Measurements from ENCODE around the gene CPLX1. TPM values are rescaled to one million over a fixed set of nuclear protein-coding genes. Genes with fewer than 3 reads are reported as not detected.

CPLX1 gene
- total RNA-seq, 4 donors from 2014 or later: 0.34 to 3.8 (median 0.74) TPM

- TF ChIP-seq CTCF (IDR thresholded peaks at IDR 0.05; ENCODE audit: low read depth): no peak
Observed at GRCh38 chr4:747546-748170, 78.3 kb downstream of the CPLX1 start.

- TF ChIP-seq CTCF (IDR thresholded peaks at IDR 0.05; ENCODE audit: low read depth): no peak
Observed at GRCh38 chr4:744212-744841, 81.6 kb downstream of the CPLX1 start.

GRCh38 chr4:743463-744211 lies 82.3 kb downstream of the CPLX1 start:
- no peak for TF ChIP-seq CTCF (IDR thresholded peaks at IDR 0.05; ENCODE audit: low read depth)

GRCh38 chr4:742742-743311 lies 83.1 kb downstream of the CPLX1 start:
- TF ChIP-seq CTCF (IDR thresholded peaks at IDR 0.05; ENCODE audit: low read depth): no peak

- TF ChIP-seq CTCF (IDR thresholded peaks at IDR 0.05; ENCODE audit: low read depth): no peak
Observed at GRCh38 chr4:742096-742741, 83.7 kb downstream of the CPLX1 start.

- no peak for TF ChIP-seq CTCF (IDR thresholded peaks at IDR 0.05; ENCODE audit: low read depth)
Observed at GRCh38 chr4:740656-741282, 85.2 kb downstream of the CPLX1 start.

All from subcutaneous adipose tissue (tissue), 4 donors.